HepG2 (cell line): ENCODE results near the gene METAP1.

ENCODE experiments used
- ASH2L ChIP-seq: fragments of 300-600, 200-600 bp; sonication (generic); IDR thresholded peaks from 2 replicates; pipeline ENCODE4 v1.7.0; 2017; ENCODE audit warnings: low read depth, mild to moderate bottlenecking, moderate library complexity, mixed read lengths, low read length; ENCODE audit not compliant: insufficient read length
- POLR2AphosphoS5 ChIP-seq: IDR thresholded peaks from 2 replicates; pipeline ENCODE4 v1.6.1; 2012; ENCODE audit warnings: low read depth, low read length
- REPIN1 ChIP-seq: sonication (generic); formaldehyde crosslinking; IDR thresholded peaks from 2 replicates; pipeline ENCODE4 v1.8.0; 2022; ENCODE audit warnings: missing genetic modification reagents, low read depth, mild to moderate bottlenecking, borderline replicate concordance
- TF ChIP-seq, protein P1 (sequence below): IDR thresholded peaks from 2 replicates; pipeline ENCODE4 v1.6.1; 2012; ENCODE audit warnings: inconsistent platforms

DNA sequence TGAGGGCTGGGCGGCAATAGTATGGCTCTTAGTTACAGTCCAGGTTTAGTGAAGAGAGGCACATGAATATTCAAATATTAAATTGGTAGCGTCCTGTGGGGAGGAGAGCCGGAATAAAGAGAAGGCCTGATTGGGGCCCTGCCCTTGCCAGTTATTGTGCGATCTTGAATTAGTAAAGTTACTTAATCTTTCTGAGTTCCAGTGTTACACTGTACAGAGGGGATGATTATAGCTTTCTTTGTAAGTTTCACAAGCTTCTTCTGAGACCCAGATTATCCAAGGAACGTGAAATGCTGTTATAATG lies 1.2 kb downstream of the METAP1 start:
- TF ChIP-seq ASH2L (no peak), REPIN1 (CRISPR knock-in tag) (no peak), POLR2AphosphoS5 (no peak)
- TF ChIP-seq, protein P1, sequence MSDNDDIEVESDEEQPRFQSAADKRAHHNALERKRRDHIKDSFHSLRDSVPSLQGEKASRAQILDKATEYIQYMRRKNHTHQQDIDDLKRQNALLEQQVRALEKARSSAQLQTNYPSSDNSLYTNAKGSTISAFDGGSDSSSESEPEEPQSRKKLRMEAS: no peak
